ENCODE results near the gene FBXW12.

The FBXW12 gene

DNA sequence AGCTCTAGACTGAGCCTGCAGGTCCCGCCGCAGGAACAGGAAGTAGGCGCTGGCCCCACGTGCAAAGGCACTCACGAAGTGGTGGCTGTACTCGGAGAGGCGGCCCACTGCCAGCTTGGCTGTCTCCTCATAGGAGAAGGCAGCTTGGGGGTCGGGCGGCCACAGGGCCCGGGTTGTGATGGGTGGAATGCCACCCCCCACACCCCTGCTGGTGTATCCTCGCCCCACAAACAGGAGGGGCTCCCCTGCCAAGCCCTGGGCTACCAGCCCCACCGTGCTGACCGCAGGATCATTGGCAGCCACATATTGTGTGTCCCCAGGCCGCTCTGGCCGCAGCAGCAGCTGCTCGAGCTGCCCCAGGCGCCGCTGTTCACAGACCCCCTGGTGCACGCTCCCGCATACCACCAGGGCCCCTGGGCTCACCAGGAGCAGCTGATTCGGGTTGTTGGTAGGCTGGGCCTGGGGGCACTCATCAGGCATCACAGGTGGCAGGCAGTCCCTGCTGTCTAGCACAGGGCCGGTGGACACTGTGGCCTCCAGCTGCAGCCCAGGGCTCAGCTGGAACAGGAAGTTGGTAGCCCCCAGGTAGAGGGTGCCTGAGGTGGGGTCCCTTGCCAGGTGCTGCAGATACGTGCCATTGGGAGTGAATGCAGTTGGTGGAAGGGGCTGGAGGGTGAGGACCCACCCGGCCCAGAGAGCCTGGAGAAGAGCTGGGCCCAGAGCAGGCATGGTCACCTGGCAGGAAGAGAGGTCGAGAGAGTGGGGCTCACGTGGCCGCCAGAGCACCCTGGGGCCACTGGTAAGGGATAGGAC is 52.1 kb downstream of the FBXW12 start:
- no peak for DNase-seq

DNA sequence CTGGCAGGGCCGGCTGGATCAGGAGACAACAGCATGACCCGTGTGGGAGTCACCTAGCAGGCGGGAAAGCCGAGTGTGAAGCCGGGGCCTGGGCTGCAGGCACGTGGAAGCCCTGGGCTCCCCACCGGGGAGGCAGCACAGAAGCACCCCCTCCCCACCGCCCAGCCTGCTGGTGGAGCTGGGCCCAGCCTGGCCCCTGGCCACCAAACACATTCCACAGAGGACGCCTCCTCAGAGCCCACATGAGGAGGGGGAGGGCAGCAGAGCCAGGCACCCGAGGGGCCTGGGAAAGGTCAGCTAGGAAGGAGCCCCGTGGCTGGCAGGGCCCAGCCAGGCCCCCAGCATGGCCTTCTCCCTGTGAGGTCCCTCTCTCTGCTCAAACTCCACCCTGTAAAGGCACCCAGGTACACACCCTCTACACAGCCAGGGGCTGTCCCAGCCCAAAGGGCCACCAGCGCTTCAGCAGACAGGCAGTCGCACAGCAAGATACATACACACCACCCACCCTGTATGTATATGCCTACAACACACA is 53.3 kb downstream of the FBXW12 start:
- no peak for DNase-seq

DNA sequence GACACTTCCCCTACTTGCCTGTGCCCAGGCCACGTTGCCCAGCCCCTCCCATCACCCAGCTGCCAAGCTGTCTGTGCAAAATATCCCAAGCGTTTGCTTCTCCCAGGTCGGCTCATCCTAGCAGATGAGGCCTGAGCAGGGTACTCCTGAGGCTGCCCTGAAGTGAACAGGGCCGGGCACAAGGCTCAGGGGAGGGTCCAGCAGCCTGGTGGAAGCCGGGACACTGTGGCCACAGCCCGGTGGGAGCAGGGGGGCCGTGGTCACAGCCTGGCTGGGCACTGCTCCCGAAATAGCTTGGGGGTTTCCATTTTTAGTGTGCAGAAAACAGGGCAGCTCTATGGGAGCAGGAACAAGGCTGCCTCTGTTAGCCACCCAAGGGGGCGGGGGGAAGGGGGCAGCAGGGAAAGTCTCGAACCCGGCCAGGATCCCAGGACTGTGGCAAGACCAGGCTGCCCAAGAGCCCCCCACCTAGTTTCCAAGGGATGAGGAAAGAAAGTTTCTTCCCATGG is 54.4 kb downstream of the FBXW12 start:
- DNase-seq, result no peak

DNA sequence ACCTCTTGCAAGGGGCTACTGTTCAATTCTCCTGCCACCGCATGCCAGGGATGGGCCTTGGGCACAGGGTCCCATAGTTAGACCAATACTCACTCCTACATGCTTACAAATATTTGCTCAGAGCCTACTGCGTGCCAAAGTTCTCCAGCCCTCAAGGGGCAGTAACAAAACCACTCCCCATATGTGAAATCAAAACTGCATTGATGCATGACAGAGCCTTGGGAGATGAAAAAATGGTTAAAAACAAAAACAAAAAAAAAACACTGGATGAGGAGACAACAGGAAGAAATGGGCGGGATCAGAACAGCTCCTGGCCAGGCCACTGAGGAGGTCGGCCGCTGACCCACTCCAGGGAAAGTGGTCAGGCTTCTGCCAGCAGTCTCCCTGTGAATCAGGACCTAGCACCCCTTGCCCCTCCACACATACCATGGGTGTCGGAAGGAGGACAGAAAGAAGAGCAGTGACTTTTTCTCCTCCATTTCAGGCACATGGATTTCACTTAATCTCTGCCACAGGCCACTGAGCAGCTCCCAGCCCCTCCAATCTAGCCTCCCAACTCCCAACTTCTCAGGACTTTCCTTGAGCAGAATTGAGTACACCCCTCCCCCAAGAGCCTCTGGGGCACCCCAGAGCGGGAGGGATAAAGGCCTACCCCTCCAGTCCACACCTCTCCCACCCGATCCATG is 55.1 kb downstream of the FBXW12 start:
- DNase-seq, result no peak

DNA sequence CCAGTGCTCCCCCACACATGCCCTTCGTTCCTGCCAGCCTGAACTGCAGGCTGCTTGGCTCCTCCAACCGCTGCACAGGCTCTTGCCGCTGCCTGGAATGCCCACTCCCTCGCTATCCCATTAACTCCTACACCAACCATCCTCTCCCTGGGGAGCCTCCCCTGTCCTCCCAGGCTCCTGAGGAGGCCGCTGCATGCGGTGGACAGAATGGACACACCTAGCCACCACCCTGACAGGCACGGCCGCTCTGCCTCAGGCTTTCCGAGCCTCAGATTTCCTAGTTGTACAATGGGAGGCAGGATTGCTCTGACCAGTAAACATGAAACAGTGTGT is 55.6 kb downstream of the FBXW12 start:
- no peak for DNase-seq

DNA sequence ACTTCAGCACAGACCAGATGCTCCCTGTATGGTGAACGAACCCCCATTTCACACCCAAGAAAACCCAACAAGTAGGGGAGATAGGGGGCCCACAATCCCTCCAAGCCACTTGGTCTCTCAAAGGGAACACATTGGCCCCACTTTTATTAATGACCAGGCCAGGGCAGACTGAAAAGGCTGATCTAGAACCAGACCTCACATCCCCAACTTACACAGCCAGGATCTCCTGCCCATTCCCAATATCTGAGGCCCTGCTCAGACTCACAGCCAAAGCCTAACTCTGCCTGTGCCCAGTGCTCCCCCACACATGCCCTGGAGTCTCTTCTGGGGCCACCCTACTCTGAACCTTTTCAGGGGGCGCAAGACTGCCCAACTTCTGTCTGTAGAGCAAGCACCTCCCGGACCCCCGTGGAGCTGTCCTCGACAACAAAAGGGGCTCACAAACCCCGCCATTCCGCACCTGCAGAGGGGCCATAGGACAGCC is 56.1 kb downstream of the FBXW12 start:
- no peak for DNase-seq

DNA sequence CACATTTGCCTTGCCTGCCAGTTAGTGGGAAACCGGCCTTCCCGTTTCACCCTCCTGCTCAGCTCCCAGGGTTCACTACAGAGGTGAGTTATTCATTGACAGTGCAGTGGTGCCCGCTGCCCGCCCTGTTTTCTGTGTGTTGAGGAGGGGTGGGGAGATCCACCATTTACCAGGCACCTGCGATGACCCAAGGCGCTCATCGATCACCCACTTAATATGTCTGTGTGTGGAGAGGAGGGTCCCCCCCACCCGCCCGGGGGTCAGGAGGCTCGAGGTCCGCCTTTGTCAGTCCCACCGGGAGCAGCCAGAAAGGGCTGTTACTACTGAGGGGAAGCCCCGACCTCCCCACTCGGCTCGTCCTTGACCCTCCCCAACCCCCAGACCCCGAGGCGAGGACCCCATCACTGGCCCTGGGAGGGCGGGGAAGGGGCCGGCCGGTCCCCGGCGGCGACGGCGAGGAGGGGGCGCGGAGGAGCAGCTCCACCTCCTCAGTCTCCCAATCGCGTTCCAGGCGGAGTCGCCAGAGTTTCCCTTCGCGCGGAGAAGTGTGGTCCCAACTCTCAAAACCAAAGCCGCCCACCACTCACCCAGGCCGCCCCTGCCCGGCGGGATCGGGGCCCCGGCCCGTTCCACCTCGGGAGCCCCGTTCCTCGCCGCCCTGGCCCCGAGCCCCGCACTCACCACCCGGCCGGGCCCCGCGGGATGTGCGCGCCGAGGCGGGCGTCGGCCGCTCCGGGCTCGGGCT is 56.7 kb downstream of the FBXW12 start:
- no peak for DNase-seq

DNA sequence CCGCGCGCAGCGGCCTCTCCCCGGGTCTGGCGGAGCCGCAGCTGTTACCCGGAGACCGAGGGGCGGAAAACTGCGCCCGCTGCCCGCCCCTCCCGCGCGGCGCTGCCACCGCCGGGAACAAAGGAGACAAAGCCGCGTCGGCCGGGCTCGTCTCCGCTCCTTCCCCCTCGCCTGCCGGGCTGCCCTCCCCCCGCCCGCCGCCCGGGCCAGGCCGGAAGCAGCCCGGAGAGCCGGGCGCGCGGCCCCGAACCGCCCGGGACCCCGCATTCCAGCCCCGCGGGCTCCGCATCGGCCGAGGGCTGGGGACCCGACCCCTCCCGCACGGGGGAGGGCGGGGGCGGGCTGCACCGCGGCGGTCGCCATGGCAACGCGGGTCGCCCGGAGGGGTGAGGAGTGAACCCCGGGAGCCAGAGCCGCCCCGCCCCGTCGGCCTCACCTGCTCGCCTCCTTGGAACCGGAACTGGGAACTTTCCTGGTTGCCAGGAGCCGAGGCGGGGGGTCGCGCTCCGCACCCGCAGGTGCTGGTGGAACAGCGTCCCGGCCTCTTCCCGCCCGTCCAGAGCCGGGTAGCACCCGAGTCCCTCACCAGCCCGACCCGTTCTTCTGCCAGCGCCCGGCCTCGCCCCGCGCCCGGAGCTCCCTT is 57.4 kb downstream of the FBXW12 start:
- DNase-seq, result no peak

DNA sequence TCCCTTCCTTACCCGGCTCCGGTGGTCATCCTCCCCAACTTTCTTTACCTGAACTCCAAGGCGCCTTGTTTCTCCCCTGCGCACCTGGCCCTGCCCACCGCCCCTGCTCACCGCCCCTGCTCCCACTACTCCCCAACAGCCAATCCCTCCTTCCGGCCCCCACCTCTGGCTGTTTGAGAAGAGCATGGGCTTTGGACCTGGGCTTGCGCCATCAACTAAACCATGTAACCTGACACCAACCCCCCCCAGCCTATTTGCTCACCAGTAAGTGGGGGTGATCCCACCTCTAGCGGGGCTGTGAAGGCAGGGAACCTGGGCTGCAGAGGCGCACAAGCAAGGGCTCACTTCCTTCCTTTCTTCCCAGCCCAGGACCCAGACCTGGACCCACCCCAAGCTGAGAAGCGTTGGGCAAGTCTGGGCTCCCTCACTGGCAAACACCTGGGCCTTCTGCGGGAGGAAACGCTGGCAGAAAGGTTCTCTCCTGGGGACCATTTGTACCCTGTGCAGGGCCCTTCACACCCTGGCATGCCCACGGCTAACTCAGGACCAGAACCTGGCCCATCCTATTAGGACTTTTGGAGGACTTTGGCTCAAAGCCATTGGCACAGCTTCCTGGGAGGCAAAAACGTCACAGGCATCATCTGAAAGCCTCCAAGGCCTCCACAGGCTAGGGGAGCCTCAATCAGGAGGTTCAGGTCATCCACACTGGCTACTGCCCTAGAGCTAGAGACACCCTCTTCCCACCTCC is 58.1 kb downstream of the FBXW12 start, which contains the start of gene PLXNB1:
PLXNB1 (minus strand) TSS at position 127 of the 748 bp plus-strand sequence. CDS start 5,475 bp downstream, outside the sequence.
- no peak for DNase-seq

DNA sequence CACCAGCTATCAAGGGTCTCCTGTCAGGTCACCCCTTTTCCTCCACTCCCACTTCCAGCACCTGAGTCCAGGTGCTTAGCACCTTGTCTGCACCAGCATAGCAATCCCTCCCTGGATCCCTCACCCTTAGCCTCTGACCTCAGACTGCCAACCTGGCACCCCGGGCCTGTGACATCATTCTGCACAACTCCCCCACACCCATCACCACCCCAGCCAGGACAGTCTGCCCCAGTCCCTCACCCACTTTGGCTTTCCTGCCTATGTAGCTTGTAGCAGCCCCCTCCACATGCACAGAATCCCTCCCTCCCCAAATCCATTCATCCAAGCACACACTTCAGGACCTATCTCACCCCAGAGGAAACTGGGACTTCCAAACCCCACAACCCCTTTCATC is 58.7 kb downstream of the FBXW12 start:
- no peak for DNase-seq

DNA sequence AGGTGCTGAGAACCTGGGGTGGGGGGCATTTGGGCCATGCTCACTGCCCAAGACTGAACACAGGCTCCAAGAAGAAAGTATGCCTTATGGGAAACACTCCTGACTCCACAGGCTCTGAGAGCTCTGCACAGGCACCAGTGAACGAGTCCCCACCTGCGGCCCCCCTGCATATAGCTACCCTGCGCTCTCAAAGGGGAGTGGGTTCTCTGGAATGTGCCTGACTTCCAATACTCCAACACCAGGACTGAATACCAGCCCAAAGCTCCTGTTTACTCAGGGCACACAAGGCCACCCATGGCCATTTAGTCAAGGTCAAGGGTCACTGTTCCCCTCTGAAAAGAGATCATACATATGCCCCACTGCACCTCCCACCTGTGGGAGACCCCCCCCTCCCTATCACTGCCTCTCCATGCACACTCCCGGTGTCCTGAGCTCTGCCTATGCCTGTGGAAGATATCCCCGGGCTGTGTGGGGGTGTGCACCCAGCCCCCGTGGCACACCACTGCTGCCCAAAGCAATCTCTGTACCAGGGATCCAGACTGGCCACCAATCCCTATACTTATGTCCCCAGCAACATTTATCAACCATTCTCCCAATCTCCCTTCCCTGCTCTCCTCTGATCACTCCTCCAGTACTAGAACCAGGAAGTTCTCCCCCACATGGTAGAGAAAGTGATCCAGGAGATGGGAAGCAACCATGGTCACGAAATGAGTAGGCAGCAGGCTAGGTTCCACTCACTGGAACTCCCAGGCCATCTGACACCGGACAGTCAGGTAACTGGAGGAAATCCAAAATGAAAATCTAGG is 59.4 kb downstream of the FBXW12 start:
- no peak for DNase-seq

DNA sequence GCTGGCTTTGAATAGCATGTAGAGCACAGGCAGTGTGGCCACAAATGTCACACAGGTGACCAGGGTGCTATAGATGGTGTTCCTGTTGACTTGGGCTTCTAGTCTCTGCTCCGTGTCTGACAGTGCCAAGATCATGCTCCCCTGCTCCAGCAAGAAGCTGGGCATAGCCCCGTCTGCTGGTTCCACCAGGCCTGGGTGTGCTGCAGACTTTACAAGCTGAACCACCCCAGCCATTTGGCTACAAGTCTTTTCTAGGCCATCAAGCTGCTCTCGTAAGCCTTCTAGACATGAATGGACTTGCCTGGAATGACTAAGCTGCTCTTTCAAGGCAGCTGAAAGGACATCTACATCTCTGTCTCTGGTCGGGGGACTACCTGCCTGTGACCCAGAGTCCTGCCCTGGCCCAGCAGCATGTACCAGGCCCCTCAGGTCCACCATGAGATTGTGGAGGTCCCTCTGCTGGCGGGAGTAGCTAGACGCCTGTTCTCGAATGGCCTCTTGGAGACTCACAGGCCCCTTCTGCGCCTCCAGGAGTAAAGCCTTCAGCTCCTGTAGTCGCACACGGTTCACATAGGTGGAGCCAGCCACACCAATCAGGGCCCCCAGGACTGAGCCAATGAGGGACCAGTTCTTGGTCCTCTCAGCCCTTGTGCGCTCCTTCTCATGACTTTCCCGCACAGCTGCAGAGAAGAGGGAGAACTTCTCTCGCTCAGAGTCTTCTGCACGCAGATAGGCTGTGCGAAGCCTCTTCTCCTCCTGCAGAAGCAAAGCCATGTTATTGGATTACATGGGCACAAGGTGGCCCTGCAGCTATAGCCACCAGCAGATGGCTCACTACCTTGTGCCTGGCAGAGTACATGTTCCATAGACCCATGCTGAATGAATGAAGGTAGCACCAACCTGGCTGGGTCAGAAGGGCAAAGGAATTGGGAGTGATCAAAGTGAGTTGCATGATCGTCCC is 60.7 kb downstream of the FBXW12 start:
- DNase-seq, result no peak

DNA sequence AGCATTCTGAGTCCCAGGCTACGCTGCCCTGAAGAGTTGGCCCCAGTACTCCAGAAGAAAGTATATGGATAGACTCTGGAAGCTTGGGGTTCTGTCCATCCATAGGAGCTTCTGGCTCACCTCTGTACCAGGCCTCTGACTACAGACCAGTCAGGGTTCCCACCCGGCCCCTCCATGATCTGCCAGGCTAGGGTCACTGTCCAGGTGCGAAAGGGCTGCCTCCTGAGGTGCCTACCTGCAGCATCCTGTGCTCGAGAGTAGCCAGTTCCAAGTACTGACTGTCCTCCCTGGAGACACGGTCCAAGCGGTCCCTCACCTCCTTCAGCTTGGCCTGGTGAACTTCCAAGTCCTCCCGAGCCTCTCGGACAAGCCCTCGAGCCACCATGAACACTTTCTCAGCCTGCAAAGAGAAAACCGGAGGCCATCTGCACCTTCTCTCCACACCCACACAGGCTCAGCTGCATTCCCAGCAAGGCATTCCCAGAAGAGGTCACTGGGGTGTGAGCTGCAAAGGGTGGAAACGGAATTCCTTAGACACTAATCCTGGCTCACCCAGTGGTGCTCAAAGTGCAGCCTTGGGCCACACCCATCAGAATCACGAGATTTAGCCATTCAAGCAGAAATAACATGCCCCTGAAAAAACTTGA is 61.6 kb downstream of the FBXW12 start:
- DNase-seq, result no peak

DNA sequence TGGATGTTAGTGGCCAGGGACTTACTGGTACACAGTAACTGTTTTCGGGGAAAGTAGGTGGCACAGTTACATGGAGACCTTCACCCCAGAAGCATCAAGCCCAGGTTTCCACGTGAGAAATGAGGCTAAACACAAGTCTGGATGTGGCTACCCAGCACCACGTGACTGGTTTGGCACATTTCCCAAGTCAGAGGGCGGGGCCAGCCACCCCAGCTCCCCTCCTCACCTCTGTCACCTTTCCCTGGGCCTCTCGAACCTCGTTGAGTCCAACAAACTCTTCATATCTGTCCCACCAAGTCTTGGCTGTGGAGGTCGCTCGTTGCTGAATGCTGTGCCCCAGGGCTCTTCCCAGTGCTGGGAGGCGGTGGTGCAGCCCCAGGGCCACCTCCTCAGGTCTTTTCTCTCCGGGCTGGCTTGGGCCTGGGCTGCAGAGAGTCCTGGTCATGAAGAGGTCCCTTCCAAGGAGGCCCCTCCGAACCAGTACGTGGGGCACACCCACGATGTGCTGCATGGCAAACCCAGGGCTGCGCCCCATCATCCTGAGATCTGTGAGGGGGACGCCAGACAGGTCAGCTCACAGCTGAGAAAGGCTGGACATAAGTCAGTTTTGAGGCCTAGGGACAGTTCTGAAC is 62.7 kb downstream of the FBXW12 start:
- no peak for DNase-seq

DNA sequence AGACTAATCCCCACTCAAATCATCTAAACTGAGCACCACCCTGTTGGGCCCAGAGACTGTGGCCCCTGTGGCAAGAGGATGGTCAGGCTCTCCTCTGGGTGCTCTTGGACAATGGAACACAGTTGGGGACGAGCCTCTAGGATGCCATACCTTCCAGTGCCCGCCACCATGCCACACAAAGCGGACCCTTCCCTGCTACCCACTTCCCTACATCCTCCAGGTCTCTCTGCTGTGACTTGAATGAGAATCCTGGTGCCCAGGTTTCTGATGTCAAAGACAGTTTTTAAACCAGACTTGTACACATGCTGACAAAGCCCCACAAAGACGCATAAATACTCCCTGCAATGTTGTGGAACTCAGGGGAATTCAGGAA is 63.2 kb downstream of the FBXW12 start:
- DNase-seq, result no peak

DNA sequence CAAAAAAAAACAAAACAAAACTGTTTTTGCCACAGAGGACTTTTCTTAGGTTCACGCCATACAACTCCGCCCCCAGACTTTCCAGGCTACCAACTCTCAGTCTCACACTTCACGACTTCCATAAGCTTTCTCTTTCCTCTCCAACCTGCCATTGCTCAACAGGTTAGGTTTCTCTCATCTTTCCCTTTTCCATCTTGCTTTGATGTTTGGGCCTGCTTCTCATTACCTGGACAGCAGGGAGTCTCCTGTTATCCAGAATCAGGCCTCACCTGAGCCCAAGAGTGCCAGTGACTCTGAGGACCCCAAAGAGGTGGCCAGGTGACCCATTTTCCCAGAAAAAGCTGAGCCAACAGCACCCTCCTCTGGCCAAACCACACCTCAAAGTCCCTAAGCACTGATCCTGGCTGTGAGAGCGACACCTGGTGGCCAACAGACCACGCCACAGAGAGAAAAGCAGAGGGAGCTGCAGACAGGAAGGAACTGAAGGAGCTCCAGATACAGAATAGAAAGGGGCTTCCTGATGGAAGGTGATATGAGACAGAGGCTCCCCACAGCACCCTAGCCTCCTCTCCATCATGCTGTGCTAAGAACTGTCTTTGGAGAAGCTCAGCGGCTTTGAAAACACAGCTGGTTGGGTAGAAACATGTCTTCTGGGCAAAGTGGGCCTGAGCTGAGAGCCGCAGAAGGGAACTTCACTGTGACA is 63.9 kb downstream of the FBXW12 start:
- peak; percentile 21 for DNase-seq

DNA sequence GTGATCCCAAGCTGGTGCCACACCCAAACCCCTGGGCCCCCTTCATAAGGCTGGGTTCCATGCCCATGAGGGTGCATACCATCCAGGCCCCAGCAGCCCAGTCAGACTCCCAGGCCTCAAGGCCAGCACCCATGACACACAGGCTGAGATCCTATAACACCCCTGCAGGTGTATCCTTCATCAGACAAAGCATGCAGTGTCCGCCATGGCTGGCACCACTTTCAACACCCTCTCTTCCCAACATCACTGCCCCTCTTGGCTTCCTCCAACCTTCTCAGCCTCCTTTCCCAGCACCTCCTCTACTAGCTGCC is 64.4 kb downstream of the FBXW12 start:
- DNase-seq, result no peak

DNA sequence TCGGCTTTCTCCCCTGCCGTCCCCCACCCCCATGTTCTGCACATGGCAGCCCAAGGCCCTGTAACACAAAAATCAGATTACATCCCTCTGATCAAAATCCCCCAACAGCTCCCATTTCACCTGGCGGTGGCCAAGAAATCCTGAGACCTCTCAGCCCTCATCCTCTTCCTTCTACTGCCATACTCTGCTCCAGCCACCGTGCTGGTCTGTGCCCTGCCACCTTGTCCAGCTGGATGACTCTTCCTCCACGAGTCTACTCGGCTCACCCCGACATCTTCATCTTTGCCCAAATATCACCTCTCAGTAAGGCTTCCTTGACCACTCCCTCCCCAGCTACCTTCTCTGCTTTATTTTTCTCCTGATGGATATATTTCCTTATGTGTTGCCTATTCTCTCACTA is 64.8 kb downstream of the FBXW12 start:
- DNase-seq, result no peak
